GM18907 (cell line): Measurements from ENCODE around the gene GALNT10.
"Not testable (repeated sequence)": the region's sequence is repeated elsewhere in the genome, so short reads cannot be mapped to it uniquely, and the experiment has no call there.

Experiments used
- ATAC-seq: cut with Tn5 transposase; IDR thresholded peaks from one replicate; pipeline ENCODE4 v1.9.1; 2021; ENCODE audit warnings: mild to moderate bottlenecking, moderate library complexity; ENCODE audit not compliant: unreplicated experiment

GALNT10 gene

GRCh38 chr5:154190595-154191304, at the start of gene GALNT10:
Gene GALNT10, plus strand, starts transcription at chr5:154190733. Its CDS starts 134 bp downstream, at chr5:154190867.
- peak; percentile 74 for ATAC-seq

DNA sequence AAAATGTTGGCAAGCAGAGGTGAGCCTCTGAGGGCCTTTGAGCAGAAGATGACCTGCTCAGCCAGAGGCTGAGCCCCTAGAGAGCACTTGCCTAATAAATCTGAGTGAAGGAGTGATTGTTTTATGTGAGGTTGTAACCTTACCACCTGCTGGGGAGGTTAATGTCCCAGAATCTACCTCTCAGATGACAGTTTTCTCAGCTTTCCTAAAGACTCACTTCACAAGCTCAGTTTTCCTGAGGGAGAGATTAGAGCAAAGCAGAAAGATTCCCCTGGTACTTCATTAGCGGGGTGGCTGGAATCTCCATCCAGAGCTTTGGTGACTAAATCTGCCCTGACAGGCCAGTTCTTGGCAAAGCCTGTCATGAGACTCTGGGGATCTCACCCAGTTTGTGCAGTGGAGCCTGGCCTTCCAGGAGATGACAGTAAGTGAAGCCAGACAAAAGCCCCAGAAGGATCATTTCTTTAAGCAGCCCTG, 48.8 kb upstream of the GALNT10 start:
- no peak for ATAC-seq

- no peak for ATAC-seq
Observed at GRCh38 chr5:154143211-154143641, 47.3 kb upstream of the GALNT10 start.

GRCh38 chr5:154145268-154145667, 45.3 kb upstream of the GALNT10 start:
- ATAC-seq = no peak

GRCh38 chr5:154146409-154146808, 44.1 kb upstream of the GALNT10 start:
- ATAC-seq = no peak

DNA sequence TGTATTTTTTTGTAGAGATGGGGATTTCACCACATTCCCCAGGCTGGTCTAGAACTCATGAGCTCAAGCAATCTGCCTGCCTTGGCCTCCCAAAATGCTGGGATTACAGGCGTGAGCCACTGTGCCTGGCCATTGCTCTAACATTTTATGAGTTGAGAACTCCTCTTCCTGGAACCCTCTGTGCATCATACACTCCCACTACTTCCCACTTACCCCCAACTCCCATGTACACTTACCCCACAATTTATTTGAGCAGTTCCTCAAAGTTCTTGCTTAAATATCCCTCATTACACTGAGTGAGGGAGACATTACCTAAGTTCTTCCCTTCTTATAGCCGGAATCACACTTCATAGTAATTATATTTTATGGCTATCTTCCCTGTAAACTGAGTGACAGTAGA, 42.9 kb upstream of the GALNT10 start:
- no peak for ATAC-seq

DNA sequence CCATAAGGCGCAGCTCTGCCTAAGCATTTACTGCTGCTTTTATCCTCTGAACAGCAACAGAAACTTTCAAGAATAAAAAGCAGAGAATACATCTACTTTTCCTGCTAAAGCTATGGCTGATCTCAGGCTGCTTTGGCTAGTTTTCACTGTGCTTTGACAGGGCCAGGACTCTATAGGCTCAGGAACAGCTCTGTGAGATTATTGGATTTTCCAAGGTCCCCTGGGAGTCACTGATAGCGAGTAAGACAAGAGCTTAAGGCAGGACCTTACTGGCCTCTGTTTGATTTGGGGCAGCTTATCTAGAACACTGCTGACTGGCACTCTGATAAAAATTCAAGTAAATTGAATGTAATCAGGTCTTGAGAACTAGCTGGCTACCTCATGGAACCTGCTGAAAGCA, 40.1 kb upstream of the GALNT10 start:
- ATAC-seq = not testable (repeated sequence)

DNA sequence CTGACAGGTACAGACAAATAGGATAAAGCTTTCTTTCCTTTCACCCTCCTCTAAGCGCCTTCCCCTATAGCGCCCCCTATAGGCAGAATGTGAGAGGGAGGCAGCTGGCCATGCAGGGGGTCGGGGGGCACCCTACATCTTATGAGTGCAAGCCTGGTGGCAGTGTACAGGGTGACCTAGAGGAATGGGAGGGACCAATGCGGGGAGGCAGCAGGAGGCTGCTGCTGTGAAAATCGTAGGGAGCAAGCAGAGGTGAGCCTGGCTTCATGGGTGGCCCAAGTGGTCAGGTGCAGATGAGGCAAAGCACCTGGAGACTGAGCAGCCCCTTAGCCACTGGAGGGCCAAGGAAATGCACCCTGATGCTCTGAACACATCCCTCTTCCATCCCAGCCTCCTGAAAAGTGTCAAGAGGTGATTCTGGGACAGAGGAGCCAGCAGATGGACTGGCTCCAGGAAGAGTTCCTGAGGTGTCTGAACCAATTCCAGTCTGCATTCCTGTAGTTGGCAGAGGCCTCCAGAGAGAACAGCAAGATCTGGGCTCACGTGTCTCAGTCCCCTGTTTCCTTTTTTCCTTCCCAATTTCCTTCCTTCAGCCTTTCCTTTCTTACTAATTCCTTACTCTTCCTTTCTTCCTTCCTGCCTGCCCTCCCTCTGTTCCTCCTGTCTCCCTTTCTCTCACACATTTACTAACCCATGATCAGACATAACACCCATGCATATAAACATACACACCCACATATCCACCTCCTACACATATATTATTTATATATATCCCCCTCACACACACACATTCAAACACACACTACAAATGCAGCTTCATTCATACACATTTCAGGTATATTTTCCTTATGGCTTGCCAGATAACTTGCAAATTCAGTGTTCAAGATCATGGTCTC, 32.8 kb upstream of the GALNT10 start:
- ATAC-seq = no peak

- no peak for ATAC-seq
Observed at GRCh38 chr5:154158379-154158737, 32.2 kb upstream of the GALNT10 start.

DNA sequence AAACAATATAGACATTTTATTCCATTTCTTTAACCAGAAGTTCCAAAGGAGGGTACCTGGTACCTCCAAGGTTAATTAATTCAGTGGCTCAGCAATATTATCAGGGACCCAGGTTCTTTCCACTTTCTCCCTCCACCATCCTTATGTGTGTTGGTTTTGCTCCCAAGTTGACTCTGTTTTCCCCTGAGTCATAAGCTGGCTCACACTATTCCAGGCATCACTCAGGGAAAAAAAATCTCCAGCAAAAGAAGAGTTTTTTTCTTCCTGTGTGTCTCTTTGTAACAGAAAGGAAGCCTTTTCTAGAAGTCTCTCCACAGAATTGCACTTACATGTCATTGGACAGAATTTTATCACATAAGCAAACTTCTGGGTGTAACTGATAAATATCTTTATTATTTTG, 31.2 kb upstream of the GALNT10 start:
- ATAC-seq = no peak

GRCh38 chr5:154162539-154163151, 27.9 kb upstream of the GALNT10 start:
- ATAC-seq = no peak

DNA sequence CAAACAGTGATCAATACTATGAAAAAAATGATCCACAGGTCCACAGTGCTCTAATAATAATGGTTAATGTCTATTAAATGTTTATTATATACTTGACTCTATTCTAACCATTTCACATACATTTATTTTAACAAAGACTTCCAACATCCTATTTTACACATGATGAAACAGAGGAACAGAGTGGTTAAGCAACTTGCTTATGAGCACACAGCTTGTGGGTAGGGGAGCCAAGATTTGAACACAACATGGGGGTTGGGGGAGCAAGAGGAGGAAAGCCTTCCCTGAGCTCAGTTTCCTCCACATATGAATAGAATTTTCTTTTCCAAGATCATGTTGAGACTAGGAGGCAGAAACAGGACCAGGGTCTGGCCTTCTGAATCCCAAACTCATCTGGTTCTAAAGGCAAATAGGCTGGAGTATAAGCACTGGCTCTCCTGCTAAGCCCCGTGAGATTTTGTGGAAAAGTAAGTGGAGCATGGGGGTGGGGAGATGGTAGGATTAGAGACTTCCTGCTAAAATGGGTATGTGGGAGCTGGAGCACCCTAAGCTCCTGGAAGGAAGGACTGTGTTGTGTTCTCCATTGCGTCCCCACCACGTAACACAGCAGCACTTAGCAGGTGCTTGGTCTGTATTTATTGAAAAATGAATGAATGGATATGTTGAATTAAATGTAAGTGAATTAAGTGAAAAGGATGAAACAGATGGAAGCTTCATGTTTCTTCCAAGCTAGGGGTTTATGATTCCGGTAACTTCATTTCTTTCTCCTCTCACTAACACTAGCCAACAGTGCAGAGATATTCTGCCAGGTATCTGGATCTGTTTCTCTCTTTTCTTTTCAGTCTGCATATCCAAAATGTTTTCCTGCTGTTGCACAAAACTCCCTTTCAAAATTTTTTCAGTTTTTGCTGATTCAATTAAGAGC, 26.9 kb upstream of the GALNT10 start:
- no peak for ATAC-seq

GRCh38 chr5:154164249-154164581, 26.3 kb upstream of the GALNT10 start:
- no peak for ATAC-seq

- no peak for ATAC-seq
Observed at GRCh38 chr5:154165886-154166285, 24.6 kb upstream of the GALNT10 start.

- no peak for ATAC-seq
Observed at GRCh38 chr5:154166901-154167791, 23.4 kb upstream of the GALNT10 start.

GRCh38 chr5:154168395-154168794, 22.1 kb upstream of the GALNT10 start:
- ATAC-seq = no peak

- ATAC-seq = no peak
Observed at GRCh38 chr5:154172785-154173184, 17.7 kb upstream of the GALNT10 start.

GRCh38 chr5:154174091-154174490, 16.4 kb upstream of the GALNT10 start:
- ATAC-seq = peak; percentile 56

DNA sequence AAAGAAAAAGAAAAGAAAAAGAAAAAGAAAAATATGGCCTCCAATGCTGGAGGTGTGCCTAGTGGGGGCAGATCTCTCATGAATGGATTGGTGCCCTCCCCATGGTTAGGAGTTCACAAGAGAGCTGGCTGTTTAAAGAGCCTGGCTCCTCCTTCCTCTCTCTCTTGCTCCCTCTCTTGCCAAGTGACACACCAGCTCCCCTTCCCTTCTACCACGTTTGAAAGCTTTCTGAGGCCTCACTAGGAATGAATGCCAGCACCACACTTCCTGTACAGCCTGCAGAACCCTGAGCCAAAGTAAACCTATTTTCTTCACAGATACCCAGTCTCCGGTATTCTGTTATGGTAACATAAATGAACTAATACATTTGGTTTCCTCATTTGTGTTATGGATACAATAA, 14.4 kb upstream of the GALNT10 start:
- no peak for ATAC-seq

GRCh38 chr5:154178661-154179060, 11.9 kb upstream of the GALNT10 start:
- ATAC-seq = no peak
